HUES48 (cell line): ENCODE results near the gene KDELR1.
"Not testable (repeated sequence)": the region's sequence is repeated elsewhere in the genome, so short reads cannot be mapped to it uniquely, and the experiment has no call there.

Source experiments
- H3K27ac ChIP-seq: one replicate; pipeline ENCODE4 v1.7.0; 2013; ENCODE audit warnings: low read depth, low read length, inconsistent platforms
- H3K27me3 ChIP-seq: 2 replicates; pipeline ENCODE4 v1.6.1; 2013; ENCODE audit warnings: mild to moderate bottlenecking, low read length; ENCODE audit not compliant: control insufficient read depth, insufficient read depth
- H3K36me3 ChIP-seq: 2 replicates; pipeline ENCODE4 v1.6.1; 2013; ENCODE audit warnings: low read length; ENCODE audit not compliant: control insufficient read depth, insufficient read depth
- H3K4me1 ChIP-seq: 2 replicates; pipeline ENCODE4 v1.6.1; 2013; ENCODE audit warnings: mild to moderate bottlenecking, low read length; ENCODE audit not compliant: control insufficient read depth, insufficient read depth
- H3K4me3 ChIP-seq: 2 replicates; pipeline ENCODE4 v1.5.1; 2013; ENCODE audit warnings: mild to moderate bottlenecking, low read depth, low read length
- H3K9ac ChIP-seq: 2 replicates; pipeline ENCODE4 v1.6.1; 2013; ENCODE audit warnings: mild to moderate bottlenecking, low read depth, low read length, moderate library complexity
- H3K9me3 ChIP-seq: 2 replicates; pipeline ENCODE4 v1.6.1; 2013; ENCODE audit warnings: low read length; ENCODE audit not compliant: control insufficient read depth, insufficient read depth

KDELR1 gene

GRCh38 chr19:48385461-48386087 lies 5.8 kb downstream of the KDELR1 start:
- Histone ChIP-seq H3K4me1 (no peaks in the 10 kb centered on the region), H3K9me3 (no peaks in the 10 kb centered on the region), H3K27ac (no peak overlapping the region), H3K36me3 (peaks cover 83% of the 10 kb centered on the region), H3K4me3 (no peak overlapping the region), H3K27me3 (no peaks in the 10 kb centered on the region), H3K9ac (no peak overlapping the region)

GRCh38 chr19:48382286-48382685 lies 9.1 kb downstream of the KDELR1 start:
- Histone ChIP-seq H3K4me1 (no peaks in the 10 kb centered on the region), H3K9me3 (no peaks in the 10 kb centered on the region), H3K27ac (no peak overlapping the region), H3K27me3 (no peaks in the 10 kb centered on the region), H3K4me3 (no peak overlapping the region), H3K9ac (no peak overlapping the region), H3K36me3 (peaks cover 60% of the 10 kb centered on the region)

GRCh38 chr19:48381178-48381950 lies 10.0 kb downstream of the KDELR1 start:
- Histone ChIP-seq H3K4me3 (no peak overlapping the region), H3K36me3 (peaks cover 51% of the 10 kb centered on the region), H3K9ac (no peak overlapping the region), H3K27ac (no peak overlapping the region), H3K9me3 (no peaks in the 10 kb centered on the region), H3K27me3 (no peaks in the 10 kb centered on the region), H3K4me1 (no peaks in the 10 kb centered on the region)

- peaks cover 29% of the 10 kb centered on the region for H3K36me3 ChIP-seq
- H3K27ac ChIP-seq: no peak overlapping the region
- H3K4me1 ChIP-seq: no peaks in the 10 kb centered on the region
- no peaks in the 10 kb centered on the region for H3K27me3 ChIP-seq
- H3K9ac ChIP-seq: no peak overlapping the region
- H3K4me3 ChIP-seq: no peak overlapping the region
- H3K9me3 ChIP-seq: no peaks in the 10 kb centered on the region
Observed at GRCh38 chr19:48379058-48379457, 12.3 kb downstream of the KDELR1 start.

- Histone ChIP-seq H3K36me3 (peaks cover 21% of the 10 kb centered on the region), H3K27me3 (no peaks in the 10 kb centered on the region), H3K9ac (no peak overlapping the region), H3K4me1 (no peaks in the 10 kb centered on the region), H3K4me3 (no peak overlapping the region), H3K27ac (no peak overlapping the region), H3K9me3 (no peaks in the 10 kb centered on the region)
Observed at GRCh38 chr19:48378194-48378570, 13.2 kb downstream of the KDELR1 start.

- no peaks in the 10 kb centered on the region for H3K4me1 ChIP-seq
- no peak overlapping the region for H3K4me3 ChIP-seq
- H3K9me3 ChIP-seq: no peaks in the 10 kb centered on the region
- H3K27me3 ChIP-seq: no peaks in the 10 kb centered on the region
- H3K36me3 ChIP-seq: no peaks in the 10 kb centered on the region
- H3K27ac ChIP-seq: no peak overlapping the region
- H3K9ac ChIP-seq: no peak overlapping the region
Observed at GRCh38 chr19:48373567-48373966, 17.8 kb downstream of the KDELR1 start.

GRCh38 chr19:48372904-48373303 lies 18.4 kb downstream of the KDELR1 start:
- no peaks in the 10 kb centered on the region for H3K36me3 ChIP-seq
- no peak overlapping the region for H3K4me3 ChIP-seq
- no peaks in the 10 kb centered on the region for H3K27me3 ChIP-seq
- H3K4me1 ChIP-seq: no peaks in the 10 kb centered on the region
- no peak overlapping the region for H3K27ac ChIP-seq
- H3K9me3 ChIP-seq: no peaks in the 10 kb centered on the region
- H3K9ac ChIP-seq: no peak overlapping the region

GRCh38 chr19:48371771-48372170 lies 19.6 kb downstream of the KDELR1 start:
- H3K4me1 ChIP-seq, H3K27me3 ChIP-seq, H3K9ac ChIP-seq, H3K9me3 ChIP-seq, H3K36me3 ChIP-seq, H3K4me3 ChIP-seq, H3K27ac ChIP-seq: not testable (repeated sequence)

- Histone ChIP-seq H3K27me3 (no peaks in the 10 kb centered on the region), H3K4me1 (no peaks in the 10 kb centered on the region), H3K9me3 (no peaks in the 10 kb centered on the region), H3K36me3 (no peaks in the 10 kb centered on the region), H3K9ac (no peak overlapping the region), H3K27ac (no peak overlapping the region), H3K4me3 (no peak overlapping the region)
Observed at GRCh38 chr19:48371367-48371766, 20.0 kb downstream of the KDELR1 start.

GRCh38 chr19:48370955-48371354 lies 20.4 kb downstream of the KDELR1 start:
- Histone ChIP-seq H3K4me1 (no peaks in the 10 kb centered on the region), H3K36me3 (no peaks in the 10 kb centered on the region), H3K9me3 (no peaks in the 10 kb centered on the region), H3K27me3 (no peaks in the 10 kb centered on the region), H3K9ac (no peak overlapping the region), H3K27ac (no peak overlapping the region), H3K4me3 (no peak overlapping the region)

GRCh38 chr19:48368936-48369335 lies 22.4 kb downstream of the KDELR1 start:
- no peak overlapping the region for H3K9ac ChIP-seq
- H3K36me3 ChIP-seq: no peaks in the 10 kb centered on the region
- H3K4me3 ChIP-seq: no peak overlapping the region
- peaks cover 3% of the 10 kb centered on the region; the same call in 1 of the 2 replicates for H3K4me1 ChIP-seq
- no peak overlapping the region for H3K27ac ChIP-seq
- H3K9me3 ChIP-seq: no peaks in the 10 kb centered on the region
- no peaks in the 10 kb centered on the region for H3K27me3 ChIP-seq
